Ovary (tissue), 3 donors: ENCODE measurements around the gene MEN1.

Experiments used
- POLR2A ChIP-seq: fragments of 450-650 bp; IDR thresholded peaks from one replicate; pipeline ENCODE4 v1.6.1; 2017; ENCODE audit warnings: antibody characterized with exemption, mild to moderate bottlenecking, moderate library complexity
- TF ChIP-seq, protein P1 (sequence below), 3 donors: fragments of 450-650 bp in 2 of 3; fragments of 200-600 bp in 1 of 3; IDR thresholded peaks; one replicate each; pipeline versions ENCODE4 v1.5.1 to v1.8.0; 2016 to 2022; ENCODE audit warnings: antibody characterized with exemption in 3 of 3, mild to moderate bottlenecking in 1 of 3
- donor health status: DM: no; HTN: no; CAD: no.

DNA sequence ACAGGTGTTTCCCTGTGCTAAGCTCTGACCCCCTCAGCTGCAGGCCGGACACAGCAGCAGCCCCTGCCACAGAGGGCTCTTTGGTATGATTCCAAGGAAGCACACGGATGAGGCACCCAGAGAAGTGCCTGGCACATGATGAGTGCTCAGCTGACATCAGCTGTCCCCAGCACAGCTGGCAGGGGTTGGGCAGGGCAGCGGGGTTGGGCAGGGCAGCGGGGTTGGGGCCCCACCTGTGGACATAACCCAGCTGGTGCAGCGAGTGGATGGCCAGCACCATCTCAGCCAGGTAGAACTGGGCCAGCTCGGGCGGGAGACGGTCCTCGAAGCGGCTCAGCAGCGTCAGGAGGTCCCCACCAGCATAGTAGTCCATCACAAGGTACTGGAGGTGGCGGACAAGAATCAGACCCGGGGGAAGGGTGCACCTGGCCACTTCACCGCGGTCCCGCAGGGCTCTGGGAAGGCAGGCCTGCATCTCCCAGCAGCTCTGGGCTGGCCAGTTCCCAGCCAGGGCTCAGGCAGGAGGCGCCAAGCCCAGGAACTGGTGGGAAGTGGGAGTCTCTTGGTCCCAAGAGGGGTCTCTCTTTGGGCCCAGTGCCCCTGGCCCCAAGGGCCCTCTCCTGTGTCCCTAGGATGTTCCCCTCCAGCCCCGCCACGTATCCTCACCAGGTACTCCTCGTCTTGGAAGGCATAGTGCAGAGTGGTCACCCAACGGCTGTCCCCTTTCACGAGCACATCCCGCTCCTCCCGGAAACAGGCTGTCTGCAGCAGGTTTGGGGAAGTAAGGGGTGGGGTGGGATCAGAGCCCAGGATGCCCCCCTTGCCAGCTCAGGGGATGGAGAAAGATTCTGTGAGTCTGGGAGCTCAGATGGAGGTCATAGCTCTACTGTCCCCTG is 29.8 kb upstream of the MEN1 start:
- TF ChIP-seq, protein P1, sequence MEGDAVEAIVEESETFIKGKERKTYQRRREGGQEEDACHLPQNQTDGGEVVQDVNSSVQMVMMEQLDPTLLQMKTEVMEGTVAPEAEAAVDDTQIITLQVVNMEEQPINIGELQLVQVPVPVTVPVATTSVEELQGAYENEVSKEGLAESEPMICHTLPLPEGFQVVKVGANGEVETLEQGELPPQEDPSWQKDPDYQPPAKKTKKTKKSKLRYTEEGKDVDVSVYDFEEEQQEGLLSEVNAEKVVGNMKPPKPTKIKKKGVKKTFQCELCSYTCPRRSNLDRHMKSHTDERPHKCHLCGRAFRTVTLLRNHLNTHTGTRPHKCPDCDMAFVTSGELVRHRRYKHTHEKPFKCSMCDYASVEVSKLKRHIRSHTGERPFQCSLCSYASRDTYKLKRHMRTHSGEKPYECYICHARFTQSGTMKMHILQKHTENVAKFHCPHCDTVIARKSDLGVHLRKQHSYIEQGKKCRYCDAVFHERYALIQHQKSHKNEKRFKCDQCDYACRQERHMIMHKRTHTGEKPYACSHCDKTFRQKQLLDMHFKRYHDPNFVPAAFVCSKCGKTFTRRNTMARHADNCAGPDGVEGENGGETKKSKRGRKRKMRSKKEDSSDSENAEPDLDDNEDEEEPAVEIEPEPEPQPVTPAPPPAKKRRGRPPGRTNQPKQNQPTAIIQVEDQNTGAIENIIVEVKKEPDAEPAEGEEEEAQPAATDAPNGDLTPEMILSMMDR (IDR thresholded peaks at IDR 0.05), result no peak
- TF ChIP-seq POLR2A, result no peak
